Measurements from ENCODE around the gene KHNYN.
A peak's percentile ranks its signal among the peaks of the same experiment; 100 is the strongest.
"Not testable (repeated sequence)": the region's sequence is repeated elsewhere in the genome, so short reads cannot be mapped to it uniquely, and the experiment has no call there.

KHNYN gene

DNA sequence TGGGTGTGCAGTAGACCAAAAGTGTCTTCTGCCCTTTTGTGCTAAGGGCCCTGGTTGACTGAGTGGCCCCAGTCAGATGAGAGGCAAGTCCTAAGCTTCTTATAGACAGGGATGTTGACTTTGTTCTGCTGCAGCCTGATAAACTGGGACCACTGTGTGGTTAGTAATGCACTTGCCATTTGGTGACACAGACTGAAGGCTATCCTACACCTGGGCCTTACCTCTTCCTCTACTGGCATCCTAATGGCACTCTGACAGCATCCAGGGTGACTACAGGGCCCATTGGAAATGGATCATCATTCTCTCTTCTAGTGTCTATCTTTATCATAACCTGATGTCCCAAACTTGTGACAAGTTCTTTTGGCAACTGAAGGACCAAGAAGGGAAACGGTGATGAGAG is 9.5 kb downstream of the KHNYN start:
- DNase-seq, result no peak

DNA sequence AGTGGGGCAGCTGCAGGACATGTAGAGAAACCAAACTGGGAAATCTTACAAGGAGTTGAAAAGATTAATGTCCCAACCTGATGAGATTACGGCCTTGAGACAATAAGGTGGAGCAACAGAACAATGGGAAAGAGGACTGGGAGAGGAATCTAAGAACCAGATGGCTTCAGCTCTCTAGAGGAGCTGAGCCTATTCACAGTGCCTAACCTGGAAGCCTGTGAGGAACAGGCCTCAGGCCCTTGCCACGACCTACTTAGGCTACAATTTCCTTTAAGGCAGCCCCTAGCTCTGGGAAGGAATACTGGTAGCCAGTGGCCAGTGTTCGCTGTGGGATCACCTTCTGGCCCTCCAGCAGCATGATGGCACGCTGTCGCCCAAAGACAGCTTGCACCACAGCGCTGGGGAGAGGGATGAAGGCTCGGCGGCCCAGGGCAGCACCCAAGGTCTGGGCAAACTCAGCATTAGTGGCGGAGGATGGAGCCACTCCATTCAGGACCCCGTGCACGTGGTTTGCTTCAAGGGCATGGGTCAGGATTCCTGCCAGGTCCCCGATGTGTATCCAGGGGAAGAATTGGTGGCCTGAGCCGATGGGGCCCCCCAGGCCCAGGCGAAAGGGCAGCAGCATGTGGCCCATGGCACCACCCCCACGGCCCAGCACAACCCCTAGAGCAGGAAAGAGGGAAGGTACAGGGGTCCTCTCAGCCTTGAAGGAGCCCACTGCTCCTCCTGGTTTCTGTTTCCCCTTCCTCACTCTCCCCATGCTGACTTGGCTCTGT is 10.3 kb downstream of the KHNYN start:
- no peak for DNase-seq

DNA sequence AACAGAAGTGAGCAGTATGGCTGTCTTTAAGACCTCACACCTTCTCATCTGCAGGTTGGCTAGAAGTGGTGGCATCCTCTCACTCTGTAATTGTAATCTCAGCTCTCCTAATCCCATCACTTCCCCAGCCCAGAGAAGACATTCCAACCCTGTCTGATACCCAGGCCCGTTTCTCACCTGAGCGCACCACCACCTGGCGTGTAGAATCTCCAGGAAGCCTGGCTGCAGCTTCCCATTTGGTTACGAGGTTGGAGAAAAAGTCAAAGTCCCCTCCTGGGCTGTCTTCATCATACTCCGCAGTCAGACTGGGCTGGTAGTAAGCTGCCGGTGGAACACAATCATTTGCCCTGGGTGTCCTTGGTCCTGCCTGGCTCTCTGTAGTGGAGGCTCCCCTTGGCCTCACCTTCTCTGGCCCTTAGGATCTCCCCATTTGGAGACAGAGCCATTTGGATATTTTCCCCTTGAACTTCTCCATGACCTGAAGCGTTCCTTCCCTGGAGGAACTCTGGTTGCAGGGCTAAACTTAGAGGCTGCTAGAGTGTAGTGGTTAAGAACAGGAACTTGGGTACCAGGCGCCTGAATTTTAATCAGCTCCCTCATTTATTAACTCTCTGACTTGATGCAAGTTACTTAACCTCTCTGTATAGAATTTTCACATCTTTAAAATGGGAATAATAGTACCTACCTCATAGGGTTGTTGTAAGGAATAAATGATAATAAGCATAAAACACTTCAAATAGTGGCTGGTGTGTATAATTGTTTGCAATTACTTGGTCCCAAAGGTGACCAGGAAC is 11.0 kb downstream of the KHNYN start:
- DNase-seq, result no peak

DNA sequence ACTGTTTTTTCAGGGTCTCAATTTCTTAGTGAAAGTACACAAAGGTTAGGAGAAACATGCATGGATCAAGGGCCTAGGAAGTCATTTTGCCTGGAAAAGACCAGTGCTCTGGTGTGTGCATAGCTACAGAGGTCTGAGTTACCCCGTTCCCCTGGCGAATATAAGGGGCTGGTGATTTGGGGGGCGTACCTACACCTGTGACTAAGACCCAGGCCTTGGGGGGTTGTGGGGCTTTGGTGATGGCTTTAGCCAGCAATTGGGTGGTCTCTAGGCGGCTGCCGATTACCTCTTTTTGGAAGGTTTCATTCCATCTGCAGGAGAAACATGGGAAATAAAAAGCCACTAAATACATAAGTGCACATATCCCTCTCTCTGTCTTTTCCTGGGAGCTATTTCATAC is 11.7 kb downstream of the KHNYN start:
- DNase-seq, result no peak

DNA sequence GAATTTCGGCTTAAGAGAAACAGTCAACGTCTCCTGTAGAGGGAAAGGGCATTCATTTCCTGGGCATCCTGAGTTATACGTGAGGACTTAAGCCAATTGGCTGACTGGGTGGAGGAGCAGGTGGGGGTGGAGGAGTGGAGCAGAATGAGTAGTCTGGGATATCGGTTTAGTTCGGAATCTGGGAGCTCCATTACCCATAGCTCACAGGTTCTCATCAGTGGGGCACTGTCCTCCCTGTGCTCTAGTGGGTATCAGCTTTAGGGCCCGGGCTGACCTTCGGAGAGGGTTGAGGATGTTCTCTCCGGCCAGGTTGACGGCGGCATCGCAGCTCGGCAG is 12.1 kb downstream of the KHNYN start:
- no peak for DNase-seq

DNA sequence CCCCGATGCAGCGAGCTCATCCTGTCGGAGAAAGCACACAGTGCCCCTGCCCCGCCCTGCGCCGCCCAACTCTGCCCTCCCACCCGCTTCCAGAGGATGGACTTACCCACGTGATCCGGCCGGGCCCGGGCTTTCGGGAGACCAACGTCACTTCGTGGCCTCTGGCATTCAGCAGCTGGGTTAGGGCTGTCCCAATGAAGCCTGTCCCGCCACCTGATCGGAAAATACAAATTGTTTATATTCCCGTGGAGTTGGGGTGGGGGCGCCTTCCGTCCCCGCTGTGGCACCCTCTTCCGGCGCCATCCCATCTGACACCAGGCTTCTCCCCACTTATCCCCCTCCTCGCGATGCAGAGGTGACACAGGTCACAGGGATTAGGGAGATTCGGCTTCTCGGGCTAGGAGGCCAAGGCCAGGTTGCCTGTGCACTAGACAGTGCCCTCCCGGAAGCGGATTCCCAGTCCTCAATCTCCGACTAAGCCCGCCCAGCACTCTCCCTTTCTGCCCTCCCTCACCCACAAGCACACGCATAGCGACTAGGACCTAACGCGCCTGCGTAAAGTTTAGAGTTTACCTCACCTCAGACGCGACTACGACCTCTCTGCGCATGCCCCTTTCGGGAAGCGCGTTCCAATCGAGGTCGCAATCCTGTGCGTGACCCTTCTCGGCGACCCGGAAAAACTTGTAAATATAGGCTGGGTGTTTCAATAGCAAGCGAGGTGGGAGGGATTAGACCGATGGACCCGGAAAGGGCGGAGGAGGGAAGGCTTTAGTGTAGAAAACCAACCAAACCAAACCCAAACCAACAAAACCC is 12.7 kb downstream of the KHNYN start, which contains the start of gene SDR39U1:
TSS of gene SDR39U1 (minus strand) at position 537 of the 813 bp plus-strand sequence. CDS start at position 530, 7 bp downstream.
- peak; percentile 93 to 96 for DNase-seq

DNA sequence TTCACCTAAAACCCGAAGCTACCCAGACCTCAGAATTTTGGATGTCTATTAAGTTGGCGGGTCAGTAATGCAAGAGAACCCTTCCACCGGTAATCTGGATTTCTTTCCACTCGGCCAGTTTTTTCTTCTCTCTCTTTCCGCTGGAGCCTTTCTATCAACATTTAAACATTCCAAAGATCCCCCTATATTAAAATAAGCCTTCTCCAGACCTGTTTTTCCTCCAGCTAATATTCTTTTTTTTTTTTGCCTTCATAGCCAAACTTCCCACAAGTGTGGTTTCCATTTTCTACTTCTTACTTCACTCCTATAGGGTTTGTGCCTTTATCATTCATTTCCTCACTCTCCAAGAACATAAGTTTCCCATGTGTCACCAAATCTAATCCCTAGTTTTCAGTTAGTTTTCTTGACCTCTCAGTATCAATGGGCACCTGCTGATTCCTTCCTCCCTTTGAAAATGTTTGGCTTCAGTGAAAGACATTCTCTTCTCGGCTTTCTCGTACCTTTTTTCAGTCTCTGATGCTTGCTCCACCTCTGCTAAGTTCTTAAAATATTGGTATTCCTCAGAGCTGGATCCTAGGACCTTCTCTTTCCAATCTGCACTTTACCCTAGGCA is 13.4 kb downstream of the KHNYN start:
- no peak for DNase-seq

DNA sequence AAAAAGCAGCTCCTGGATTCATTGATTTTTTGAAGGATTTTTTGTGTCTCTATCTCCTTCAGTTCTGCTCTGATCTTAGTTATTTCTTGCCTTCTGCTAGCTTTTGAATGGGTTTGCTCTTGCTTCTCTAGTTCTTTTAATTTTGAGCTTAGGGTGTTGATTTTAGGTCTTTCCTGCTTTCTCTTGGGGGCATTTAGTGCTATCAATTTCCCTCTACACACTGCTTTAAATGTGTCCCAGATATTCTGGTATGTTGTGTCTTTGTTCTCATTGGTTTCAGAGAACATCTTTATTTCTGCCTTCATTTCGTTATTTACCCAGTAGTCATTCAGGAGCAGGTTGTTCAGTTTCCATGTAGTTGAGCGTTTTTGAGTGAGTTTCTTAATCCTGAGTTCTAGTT is 21.1 kb downstream of the KHNYN start:
- not testable (repeated sequence) for DNase-seq

DNA sequence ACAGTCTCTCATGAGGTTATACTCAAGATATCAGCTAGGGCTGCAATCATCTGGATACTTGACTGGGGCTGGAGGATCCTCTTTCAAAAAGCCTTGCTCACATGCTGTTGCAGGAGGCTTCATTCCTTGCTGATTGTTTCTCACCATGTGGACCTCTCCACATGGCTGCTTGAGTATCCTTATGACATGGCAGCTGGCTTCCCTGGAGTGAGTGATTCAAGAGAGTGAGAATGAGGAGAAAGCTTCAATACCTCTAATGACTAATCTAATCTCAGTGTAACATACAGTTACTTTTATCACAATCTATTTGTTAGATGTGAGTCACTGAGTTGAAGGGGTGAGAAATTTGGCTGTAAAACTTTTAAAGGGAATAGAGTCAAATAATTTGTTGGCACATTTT is 27.2 kb downstream of the KHNYN start:
- no peak for DNase-seq

DNA sequence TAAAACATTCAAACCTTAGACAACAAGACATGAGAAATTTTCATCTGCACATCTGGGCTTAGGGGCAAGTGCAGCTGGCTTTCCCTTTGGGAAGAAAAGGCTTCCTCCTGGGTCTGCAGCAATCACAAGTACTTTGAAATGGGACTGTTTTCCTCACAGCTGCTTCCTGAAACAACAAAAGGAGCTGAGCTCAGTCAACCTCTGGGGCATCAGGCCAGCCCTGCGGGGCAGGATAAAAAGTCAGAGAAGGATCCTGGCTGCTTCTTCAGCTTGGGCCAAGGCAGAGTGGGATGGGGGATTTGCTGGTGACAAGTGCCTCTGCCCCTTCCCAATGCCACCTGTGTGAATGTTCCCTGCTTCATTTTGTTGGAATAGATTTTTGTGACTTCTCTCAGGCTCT is 29.0 kb downstream of the KHNYN start:
- DNase-seq, result no peak

DNA sequence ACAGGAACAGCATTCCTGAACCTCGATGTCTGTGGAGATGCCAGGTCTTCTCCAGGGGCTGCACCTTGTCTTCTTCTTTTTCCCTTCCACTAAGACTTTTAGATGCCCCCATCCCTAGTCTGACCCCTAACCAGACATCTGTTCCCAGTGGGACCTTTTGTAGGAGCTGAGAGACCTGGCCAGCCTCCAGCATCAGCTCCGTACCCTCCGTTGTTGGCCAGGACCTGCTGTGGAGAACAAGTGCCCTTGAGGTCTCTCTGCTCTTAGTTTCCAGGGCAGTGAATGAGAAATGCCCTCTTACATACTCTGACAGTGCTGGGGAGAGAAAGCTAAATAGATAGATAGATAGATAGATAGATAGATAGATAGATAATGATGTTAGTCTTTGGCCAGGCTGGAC is 29.6 kb downstream of the KHNYN start:
- no peak for DNase-seq

DNA sequence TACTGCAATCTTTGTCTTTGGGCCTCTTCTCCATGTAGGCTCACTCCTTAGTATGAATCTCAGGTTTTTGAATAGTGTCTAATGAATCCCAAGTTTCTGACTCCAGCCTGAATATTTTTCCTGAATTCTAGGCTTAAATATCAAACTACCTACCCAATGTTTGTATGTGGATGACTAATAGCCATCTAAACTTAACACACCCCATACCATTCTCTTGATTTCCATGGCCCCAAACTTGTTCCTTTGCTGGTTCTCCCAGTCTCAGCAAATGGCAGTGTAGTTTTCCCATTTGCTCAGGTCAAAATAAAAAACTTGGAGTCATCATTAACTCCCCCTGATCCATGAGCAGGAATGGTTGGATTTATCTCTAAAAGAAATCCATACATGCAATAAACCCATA is 31.6 kb downstream of the KHNYN start:
- no peak for DNase-seq

DNA sequence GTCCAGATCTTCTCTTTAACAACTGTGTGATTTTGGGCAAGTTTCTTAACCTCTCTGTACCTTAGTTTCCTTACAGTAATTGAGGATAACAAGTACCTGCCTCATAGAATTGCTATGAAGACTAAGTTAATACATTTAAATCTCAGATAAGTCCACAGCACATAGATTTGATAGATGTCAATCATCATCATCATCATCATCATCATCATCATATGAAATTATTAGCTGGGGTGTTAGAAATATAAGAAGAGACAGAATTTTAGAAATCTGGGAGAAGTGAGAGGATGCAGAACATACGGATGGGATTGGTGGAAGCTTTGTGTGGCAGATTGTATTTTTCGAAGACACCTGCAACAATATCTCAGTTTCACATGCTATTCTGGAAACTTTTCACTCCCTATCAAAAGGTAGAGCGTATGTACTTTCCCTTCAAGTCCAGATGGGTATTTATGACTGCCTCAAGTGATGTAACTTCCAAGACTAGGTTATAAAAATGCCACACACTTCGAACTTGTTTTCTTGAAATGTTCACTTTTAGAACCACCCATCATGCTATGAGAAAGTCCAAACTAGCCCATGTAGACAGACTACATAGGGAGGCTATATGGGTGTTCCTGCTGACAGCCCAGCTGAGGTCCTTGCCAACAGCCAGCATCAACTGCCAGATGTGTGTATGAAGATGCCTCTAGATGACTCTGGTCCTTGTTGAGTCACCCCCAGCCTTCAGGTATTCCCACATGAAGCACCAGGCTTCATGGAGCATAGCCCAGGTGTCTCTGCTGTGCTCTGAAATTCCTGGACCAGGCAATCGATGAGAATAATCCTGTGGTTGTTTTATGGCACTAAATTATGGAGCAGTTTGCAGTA is 33.5 kb downstream of the KHNYN start:
- DNase-seq, result peak in 1 of 2 experiments; percentile 47

DNA sequence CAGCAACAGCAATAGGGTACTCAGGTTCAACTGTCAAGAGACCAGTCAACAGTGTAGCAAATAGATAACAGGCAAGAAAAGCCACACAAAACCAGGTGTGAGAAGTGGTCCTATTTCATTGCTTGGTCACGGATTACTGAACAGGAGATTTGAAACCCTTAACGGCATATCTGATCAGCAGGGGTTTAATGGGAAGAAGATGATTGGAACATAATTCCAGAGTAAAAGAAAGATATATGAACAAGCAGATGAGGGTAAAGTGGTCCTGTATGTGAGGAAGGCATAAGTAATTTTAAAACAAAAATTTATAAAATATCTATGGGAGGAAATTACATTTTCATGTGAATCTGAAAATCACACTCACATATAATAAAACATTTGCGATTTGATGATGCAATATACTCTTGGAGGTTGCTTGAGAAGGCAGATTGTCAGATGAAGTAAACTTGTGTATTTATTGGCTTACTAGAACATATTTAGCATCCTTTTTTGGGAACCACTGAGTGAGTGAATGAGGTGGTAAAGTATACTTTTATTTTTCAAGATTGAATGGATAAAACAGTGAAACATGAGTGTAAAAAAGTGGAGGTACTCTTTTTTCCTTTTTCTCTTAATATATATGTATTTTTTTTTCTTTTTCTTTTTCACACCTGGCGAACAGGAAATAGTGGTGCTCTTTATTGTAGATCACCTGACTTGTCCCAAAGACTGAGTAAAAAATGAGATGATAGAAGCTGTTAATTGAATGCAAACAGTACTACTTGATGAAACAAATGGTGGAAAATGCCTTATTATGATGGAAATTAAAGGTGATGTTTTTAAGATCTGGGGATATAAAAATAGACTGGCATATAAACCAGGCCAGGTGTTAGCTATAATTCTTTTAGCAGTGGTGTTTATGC is 34.4 kb downstream of the KHNYN start:
- no peak for DNase-seq

DNA sequence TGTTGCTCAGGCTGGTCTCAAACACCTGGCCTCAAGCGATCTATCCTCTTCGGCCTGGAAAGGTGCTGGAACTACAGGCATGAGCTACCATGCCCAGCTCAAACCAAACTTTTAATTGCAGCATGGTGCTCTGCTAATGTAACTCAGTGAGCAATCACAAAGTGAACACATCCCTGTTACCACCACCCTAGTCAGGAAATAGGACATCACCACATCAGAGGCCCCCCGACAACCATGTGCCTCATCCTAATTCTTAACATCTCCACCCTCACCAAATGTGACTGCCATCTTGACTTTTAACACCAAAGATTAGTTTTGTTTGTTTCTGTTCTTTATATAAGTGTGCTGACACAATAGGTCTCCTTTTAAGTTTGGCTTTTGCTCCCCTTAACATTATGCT is 35.6 kb downstream of the KHNYN start:
- no peak for DNase-seq

DNA sequence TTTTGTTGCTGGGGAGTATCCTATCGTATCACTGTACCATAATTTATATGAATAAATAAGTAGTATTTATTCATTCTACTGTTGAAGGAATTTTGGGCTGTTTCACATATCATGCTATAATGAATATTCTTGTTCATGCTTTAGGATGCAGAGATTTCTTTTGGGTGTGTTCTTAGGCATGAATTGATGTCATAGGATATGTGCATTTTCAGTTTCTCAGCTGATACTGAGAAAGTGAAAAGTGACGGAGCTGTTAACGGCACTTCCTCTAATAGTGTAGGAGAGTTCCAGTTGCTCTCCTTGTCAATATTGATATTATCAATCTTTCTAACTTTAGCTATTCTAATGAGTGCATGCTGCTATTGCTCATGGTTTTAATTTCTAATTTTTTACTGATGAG is 36.1 kb downstream of the KHNYN start:
- DNase-seq, result no peak

DNA sequence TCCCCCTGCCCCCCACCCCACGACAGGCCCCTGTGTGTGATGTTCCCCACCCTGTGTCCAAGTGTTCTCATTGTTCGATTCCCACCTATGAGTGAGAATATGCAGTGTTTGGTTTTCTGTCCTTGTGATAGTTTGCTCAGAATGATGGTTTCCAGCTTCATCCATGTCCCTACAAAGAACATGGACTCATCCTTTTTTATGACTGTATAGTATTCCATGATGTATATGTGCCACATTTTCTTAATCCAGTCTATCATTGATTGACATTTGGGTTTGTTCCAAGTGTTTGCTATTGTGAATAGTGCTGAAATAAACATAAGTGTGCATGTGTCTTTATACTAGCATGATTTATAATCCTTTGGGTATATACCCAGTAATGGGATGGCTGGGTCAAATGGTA is 40.7 kb downstream of the KHNYN start:
- DNase-seq, result not testable (repeated sequence)

DNA sequence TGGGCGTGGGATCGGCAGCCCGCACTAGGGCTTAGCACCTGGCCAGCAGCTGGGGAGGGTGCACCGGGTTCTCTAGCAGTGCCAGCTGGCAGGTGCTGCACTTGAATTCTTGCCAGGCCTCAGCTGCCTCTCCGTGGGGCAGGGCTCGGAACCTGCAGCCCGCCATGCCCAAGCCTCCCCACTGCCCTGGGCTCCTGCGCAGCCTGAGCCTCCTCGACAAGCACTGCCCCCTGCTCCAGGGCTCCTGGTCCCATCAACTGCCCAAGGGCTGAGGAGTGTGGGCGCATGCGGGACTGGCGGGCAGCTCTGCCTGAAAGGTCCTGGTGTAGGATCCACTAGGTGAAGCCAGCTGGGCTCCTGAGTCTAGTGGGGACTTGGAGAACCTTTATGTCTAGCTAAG is 43.5 kb downstream of the KHNYN start:
- no peak for DNase-seq

DNA sequence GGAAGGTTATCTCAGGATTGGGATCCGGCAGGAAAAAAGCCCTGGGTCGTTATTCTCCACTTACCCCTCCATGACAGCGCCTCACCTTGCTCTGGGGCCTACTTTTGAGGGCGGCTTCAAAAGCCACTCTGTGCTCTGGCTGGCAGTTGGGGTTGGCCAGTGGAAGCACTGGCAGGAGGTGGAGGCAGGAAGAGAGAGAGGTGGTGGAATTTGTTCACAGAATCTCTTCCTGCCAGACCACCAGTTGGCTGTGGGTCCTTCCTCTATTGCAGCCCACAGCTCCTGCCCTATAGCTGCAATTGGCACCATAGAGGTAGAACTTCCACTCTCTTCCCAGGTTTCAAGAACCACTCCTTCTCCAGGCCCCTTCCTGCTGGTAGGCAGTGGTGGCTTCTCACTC is 45.5 kb downstream of the KHNYN start:
- DNase-seq, result no peak

DNA sequence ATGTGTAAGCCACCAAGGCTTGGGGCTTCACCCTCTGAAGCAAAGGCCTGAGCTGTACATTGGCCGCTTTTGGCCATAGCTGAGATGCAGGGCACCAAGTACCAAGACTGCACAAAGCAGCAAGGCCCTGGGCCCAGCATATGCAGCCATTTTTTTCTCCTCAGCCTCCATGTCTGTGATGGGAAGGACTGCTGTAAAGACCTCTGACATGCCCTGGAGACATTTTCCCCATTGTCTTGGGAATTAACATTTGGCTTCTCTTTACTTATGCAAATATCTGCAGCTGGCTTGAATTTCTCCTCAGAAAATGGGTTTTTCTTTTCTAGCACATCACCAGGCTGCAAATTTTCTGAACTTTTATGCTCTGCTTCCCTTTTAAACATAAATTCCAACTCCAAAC is 50.2 kb downstream of the KHNYN start:
- not testable (repeated sequence) for DNase-seq
